NB4 (cell line): ENCODE results near the gene RBMX2.

Source experiments
- POLR2A ChIP-seq: IDR thresholded peaks from 2 replicates; pipeline ENCODE4 v1.6.1; 2011; ENCODE audit warnings: mild to moderate bottlenecking; ENCODE audit not compliant: insufficient read length; ENCODE audit errors: extremely low read depth
- TF ChIP-seq, protein P1 (sequence below): IDR thresholded peaks from one replicate; pipeline ENCODE4 v1.5.1; 2012; ENCODE audit warnings: low read depth, low read length
- TF ChIP-seq, protein P2 (sequence below): IDR thresholded peaks from 2 replicates; pipeline ENCODE4 v1.6.1; 2011; ENCODE audit warnings: low read depth, low read length

GRCh38 chrX:130435937-130436336, 34.1 kb downstream of the RBMX2 start:
- TF ChIP-seq, protein P1, sequence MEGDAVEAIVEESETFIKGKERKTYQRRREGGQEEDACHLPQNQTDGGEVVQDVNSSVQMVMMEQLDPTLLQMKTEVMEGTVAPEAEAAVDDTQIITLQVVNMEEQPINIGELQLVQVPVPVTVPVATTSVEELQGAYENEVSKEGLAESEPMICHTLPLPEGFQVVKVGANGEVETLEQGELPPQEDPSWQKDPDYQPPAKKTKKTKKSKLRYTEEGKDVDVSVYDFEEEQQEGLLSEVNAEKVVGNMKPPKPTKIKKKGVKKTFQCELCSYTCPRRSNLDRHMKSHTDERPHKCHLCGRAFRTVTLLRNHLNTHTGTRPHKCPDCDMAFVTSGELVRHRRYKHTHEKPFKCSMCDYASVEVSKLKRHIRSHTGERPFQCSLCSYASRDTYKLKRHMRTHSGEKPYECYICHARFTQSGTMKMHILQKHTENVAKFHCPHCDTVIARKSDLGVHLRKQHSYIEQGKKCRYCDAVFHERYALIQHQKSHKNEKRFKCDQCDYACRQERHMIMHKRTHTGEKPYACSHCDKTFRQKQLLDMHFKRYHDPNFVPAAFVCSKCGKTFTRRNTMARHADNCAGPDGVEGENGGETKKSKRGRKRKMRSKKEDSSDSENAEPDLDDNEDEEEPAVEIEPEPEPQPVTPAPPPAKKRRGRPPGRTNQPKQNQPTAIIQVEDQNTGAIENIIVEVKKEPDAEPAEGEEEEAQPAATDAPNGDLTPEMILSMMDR: no peak
- TF ChIP-seq POLR2A: no peak
- TF ChIP-seq, protein P2, sequence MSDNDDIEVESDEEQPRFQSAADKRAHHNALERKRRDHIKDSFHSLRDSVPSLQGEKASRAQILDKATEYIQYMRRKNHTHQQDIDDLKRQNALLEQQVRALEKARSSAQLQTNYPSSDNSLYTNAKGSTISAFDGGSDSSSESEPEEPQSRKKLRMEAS: no peak
